Stimulated activated CD4-positive, alpha-beta T cell treated with anti-CD3 and anti-CD28 coated beads, Interleukin-15, amount 100 ng/mL, for 24 hours (primary cell): ENCODE results near the gene ATOSA.

Source experiments
- DNase-seq: peaks from one replicate; pipeline ENCODE4 v3.0.0-alpha.2; 2020

The ATOSA gene

DNA sequence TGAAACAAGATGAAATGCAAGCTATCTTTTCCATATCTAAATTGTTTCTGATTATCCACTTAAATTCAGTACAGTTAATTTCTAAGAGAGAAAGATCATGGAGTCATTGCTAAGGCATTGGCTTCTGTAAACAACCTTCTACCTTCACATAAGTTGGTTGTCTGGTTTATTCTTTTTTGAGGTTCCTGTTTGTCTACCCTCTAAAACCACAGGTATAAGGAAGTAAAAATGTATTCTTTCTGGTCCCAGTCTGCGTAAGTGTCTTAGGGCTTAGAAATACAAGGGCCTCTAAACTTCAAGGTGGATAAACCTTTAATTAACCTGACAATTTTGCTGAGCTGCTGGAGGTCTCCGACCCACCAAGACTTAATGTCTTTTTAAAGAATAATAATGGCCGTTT, 3.6 kb upstream of the ATOSA start:
- no peak for DNase-seq

DNA sequence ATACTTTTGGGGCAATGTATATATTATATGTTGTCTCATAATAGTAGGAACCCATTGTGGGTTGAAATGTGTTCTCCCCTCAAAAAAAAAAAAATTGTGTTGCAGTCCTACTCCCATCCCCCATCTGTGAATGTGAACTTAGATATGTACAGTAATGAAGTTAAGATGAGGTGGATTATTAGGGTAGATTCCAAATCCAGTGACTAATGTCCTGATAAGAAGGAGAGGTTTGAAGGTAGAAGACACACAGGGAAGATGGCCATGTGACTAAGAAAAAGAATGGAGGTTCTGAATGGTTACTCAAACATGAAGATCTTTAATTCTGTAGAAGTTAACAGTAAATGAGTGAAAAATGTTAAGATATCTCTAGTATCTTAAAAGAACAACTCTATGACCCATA, 3.0 kb upstream of the ATOSA start:
- DNase-seq: no peak

DNA sequence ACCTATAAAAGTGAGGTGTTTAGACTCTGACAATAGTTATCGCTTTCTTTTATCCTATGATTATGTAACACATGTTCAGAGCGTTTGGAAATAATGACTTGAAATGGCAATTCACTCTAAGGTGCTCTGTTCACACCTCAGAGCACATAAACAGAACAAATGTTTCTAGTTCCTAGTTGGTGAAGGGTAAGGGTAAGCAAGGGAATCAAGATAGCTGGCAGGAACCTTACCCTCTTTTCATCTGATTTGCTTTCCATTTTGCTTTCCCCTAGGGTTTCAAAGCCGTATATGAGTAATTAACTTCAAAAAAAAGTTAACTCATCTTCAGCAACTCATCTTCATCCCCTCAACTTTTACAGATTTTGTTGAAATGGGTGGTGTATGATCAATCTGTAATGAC, 2.3 kb upstream of the ATOSA start:
- DNase-seq: no peak

DNA sequence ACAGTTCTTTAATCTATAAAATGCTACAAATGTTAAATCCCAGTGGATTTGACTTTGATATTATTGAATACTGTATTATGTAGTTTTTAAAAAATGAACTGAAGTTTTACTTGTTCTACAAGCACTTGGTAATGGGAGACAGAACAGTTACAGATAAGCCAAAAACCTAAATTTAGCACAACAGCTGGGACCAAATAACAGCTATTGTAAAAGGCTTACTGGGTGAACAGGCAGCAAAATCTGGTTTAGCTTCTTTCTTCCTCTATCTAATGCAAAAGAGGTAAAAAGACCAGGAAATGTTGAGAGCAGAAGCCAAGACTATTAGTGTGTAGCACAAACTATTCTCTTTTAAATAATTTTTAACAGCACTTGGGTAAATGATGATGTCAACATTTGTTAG, 1.6 kb upstream of the ATOSA start:
- DNase-seq: no peak

DNA sequence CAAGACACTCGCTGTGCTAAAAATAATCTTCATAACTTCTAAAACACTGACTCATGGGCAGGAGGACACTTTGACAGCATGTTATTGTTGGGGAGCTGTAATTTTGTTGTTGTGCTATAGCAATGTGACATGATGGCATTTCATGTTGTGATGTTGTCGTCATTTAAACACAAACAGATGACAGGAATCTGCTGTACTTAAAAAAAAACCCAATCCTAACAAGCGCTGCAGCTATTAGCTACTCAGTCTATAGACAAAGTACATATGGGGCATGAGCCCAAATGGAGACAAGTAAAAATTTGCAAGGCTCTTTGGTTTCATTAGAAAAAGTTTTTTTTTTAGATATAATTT, 828 bp upstream of the ATOSA start:
- no peak for DNase-seq

DNA sequence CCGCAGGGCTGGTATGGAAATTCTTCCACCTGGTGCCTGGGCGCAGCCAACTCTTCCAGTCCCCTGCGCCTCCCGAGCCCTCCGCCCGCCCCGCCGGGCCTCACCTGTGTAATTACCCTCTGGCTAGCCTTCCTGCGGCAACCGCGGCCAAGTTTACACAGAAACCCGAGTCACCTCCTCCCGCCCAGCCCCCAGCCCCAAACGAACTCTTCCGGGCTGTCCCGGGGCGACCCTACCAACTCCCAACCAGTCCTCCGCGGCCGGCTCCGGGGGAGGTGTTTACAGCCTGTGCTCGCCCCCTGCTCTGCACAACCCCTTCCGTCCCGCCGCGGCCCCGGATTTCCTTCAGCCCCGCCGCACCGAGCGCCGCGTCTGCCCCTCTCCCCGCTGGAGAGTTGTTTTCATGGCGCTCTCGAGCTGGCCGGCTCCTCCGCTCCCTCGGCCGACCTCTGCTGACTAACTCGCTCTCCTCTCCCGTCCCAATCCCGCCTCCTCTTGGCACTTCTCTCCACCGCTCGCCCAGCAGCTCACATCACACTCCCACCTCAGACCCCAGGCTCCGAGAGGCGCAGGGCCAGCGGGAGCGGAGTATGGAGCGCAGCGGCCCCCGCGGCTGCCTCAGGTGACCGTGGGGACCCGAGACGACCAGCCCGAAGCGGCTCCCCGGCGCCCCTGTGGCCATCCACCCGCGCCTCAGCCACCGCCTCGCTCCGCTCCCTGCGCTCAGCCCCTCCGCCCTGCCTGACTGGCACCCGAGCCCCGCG, 538 bp downstream of the ATOSA start:
- peak; percentile 68 for DNase-seq

DNA sequence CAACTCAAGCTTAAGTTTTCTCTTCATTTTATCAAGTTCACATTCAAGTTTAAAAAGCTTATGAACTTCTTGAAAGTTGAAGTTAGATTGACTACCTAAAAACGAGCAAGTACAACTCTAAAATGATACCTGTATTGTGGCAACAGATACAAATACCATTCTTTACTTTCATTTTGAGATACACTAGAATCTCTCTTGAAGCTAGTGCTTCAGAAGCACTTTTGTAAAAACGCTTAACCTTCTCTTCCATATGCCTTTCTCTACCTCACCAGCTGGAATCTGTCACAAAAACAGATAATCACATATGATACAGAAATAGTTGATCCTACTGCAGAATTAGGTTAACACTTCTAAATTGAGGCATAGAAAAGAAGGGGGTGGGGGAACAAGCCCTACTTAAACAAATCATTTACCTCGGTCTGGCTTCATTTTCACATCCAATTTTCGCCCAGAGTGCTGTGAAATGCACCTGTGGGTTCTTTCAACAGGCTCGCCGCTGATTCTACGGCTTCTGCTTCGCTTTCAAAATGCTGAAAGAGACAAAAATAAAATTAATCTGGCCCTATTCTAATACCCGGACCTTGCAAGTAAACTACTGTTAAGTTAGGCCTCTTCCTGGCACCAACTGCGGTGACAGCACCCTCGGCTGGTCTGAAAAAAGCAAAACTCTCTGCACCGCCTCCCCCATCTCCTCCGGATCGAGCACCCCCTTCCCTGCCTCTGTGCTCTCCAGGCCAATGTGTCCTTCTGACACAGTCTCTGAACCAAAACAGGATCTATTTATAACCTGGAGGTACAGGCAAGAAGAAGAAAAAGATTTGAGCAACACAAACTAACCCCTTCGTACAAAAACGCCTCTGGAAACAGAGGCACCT, 1.4 kb downstream of the ATOSA start:
- peak; percentile 69 for DNase-seq

DNA sequence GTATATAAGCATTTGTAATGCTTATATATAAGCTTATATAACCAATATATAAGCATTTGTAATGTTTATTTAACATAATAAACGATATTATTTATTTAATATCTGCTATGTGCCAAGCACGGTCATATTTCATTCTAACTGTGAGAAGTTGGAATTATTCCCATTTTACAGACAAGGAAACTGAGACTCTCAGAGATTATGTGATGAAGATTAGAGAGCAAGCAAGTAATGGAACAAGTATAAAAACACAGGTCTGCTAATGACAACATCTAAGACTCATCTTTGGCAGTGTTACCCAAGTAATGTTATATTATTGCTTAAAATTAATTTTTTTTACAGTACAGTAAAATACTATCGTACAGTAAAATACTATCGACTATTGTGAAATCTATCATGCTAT, 4.4 kb downstream of the ATOSA start:
- DNase-seq: no peak

DNA sequence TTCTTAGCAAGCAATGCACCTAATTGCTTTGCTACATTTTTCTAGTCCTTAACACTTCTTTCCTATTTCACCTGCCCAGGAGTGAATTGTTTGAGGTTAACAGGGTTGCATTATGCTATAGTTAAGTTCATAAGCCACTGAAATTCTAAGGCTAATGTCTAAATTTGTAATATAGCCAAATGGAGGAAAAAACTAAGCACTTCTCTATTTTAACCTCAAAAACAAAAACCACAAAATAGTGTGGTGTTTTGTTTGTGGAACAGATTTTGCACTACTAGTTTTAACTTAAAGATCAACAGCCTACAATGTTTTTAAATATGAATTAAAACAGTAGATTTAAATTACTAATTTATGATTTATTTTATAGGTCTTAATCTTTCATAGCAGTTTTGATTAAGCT, 5.5 kb downstream of the ATOSA start:
- no peak for DNase-seq

DNA sequence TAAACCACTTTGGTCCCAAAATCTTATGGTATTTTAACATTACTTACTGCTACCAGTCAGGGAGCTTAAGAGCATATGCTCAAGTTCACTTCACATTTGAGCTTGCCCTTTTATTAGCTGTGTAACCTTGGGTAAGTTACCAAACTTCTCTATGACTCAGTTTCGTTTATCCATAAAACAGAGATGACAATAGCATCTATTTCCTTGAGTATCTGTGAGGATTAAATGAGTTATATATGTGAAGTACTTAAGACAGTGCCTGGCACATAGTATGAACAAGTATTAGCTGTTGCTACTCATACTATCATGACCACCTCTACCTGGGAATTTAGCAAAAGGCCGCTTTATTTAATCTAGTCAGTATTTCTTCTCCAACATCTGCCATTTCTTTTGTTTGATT, 5.9 kb downstream of the ATOSA start:
- no peak for DNase-seq

DNA sequence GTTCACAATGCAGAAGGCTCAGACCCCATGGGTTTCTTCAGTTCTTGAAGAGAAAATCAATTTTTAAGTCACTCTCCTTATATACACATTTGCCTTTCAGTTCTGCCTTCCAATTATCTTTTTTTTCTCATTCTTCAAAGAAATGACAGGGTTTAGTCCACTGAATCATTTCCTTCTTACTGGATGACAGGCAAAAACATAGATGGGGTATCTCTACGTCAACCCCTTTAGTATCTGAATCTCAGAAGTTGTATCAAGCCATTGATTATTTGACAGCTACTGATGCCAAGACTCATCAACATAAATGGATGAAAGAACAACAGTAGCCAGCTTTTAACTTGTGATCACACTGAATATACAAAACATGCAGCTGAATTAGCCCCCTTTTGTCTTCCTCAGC, 6.5 kb downstream of the ATOSA start:
- no peak for DNase-seq

DNA sequence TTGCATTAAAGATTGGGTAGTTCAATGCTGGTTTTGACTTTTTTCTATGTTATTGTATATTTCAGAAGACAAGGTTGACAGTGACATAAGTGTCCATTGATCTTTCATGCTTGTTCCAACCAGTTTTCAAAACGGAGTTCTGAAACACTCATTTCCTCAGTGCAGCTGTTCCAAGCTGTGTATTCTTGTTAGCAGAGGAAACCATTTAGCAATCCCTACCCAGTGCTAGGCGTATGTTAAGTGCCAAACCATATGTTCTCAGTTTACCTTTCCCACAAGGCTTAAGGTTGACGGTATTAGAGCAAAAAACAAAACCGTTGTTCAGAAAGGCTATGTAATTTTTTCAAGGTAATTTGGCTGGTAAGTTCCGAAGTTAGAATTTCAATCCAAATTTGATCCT, 9.1 kb downstream of the ATOSA start:
- DNase-seq: no peak

DNA sequence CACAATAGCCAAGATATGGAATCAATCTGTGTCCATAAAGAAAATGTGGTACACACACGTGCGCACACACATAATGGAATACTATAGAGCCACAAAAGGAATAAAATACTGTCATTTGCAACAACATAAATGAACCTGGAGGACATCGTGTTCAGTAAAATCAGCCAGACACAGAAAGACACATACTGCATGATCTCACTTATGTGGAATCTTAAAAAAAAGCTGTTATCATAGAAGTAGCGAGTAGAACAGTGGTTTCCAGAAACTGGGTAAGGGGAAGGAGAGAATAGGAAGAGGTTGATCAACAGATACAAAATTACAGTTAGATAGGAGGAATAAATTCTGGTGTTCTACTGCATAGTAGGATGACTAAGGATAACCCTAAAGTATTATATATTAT, 11.1 kb downstream of the ATOSA start:
- no peak for DNase-seq

DNA sequence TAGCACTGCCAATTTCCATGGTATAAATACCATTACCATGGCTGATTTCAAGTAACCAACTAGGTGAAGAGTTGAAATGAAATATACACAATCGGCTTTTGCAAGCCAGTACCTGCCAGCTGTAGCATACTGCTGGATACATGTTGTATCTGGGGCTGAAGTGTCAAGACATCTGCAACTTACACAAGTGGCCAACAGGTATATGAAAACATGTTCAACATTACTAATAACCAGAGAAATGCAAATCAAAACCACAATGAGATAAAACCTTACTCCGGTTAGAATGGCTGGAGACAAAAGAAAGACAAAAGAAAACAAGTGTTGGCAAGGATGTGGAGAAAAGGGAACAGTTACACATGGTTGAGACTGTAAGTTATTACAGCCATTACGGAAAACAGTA, 11.6 kb downstream of the ATOSA start:
- no peak for DNase-seq

DNA sequence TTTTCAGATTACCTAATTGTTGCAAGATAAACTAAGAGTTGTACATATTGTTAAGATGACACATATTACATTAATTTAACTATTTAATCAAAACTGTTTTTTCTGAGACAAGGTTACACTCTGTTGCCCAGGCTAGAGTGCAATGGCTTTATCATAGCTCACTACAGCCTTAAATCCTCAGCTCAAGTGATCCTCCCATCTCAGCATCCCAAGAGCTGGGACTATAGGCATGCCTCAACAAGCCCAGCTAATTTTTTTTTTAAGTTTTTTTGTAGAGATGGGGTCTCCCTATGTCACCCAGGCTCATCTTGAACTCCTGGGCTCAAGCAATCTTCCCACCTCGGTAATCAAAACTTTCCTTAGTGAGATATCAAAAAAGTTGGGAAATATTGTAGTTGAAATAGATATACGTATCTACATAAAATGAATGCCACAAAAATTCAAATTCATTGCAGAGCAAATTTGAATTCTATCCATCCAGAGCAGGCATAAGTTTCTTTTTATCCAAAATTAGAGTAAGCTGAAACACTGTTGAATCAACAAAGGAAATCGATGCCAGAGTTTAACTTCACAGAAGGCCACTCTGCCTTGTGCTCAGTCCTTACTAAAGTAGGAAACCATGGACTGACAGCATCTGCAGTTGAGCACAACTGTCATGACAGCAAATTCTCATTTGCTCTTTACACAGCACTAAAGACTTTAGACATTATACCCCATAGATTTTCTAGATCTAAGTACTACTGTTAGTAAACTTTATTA, 15.5 kb downstream of the ATOSA start:
- DNase-seq: no peak

DNA sequence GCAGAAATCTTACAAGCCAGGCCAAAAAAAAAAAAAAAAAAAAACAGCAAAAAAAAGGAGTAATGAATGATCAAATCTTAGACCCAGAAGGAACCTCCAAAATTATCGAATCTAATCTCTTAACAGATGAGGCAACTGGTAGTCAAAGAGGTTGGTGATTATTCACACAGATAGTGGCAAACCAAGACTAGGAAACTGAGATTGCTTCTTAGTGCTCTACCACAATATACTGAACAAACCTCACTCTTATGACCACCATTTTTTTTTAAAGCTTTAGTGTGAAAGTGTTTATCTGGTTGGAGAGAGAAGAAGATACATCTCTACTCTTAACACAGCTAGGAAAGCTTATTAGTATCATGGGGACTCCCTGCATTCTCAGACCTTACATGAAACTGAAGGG, 17.3 kb downstream of the ATOSA start:
- DNase-seq: no peak

DNA sequence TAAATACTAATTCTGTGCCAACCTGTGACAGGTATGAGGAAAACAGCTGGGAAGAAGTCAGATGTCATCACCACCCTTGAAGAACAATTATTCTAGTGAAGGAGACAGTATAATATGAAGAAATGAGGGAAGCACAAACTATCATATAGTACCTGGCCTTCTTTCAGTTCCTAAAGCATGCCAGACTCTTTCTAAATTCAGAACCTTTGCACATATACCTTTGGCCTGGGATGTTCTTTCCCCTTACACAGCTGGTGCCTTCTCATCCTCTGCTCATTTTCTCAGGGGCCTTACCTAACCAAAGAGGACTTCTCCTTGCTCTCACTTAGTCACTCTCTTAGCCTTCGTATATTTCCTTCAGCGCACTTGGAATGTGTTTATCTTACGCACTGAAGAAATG, 19.0 kb downstream of the ATOSA start:
- DNase-seq: no peak

DNA sequence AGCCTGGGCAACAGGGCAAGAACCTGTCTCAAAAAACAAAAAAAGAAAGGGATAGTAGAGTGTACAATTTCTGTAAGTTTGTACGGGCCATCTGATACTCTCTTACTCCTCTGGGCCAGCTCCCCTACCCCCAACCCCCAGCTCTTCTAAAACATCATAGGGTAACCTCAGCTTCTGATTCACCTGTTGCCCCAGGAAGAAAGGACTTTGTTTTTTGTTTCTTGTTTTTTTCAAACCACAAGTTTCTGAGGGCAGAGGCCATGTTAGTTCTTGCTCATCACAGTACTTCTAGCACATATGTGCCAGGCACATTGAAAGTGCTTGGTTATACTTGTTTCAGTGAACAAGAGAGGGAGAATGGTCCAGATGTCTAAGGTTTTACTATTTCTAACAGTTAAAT, 20.2 kb downstream of the ATOSA start:
- peak; percentile 25 for DNase-seq

DNA sequence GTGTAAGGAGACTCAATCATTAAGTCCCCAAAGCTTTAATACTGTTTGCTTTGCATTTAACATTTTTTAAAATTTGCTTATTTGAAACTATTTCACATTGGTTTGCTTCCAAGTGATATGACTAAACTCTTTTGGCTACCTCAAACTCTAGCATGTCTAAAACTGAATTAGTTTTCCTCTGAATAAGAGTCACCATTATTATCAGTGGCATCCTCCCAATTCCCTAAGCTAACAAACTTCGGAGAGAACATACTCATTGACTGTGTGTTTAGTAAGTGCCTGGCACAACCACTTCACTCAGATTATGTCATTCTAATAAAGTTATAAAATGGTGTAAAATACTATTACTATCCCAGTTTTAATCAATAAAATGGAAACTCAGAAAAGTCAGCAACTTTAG, 21.9 kb downstream of the ATOSA start:
- DNase-seq: no peak

DNA sequence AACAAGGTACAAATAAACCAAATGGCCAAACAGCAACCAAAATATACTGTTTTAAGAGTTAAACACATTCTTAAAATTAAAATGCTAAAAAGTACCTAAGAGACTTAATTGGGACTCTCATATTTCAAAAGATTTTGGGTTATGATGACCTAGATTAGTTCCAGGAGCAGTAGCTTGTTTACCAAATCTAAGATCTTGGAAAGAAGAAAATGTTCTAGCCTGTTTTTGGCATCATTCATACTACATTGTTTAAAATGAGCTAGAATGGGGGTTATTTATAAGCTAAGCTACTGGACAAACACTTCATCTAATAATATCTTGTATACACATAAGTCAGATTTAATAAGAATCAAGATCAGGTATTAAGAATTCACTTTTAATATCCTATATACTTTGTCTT, 22.8 kb downstream of the ATOSA start:
- DNase-seq: no peak

DNA sequence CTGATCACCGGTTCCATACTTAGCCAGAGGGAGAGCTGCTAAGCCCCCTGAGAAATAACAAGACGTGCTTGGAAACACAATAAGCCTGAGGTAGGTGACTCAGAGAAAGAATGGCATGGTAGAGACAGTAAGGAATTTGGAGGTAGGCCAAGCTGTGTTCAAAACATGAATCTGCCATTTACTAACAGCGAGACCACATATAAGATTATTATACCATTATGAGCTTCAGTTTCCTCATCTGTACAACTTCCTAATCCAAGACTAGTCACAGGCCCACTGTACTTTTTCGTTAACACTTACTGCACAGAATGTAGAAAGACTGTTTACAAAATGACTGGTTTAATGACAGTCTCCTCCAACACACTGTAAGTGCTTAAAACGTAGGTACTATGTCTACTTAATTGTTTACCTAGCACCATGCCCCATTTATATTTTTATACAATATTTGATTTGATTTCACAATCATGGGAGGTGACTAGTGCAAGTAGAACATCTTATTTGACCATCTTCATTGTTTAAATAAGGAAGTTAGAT, 25.7 kb downstream of the ATOSA start:
- DNase-seq: no peak

DNA sequence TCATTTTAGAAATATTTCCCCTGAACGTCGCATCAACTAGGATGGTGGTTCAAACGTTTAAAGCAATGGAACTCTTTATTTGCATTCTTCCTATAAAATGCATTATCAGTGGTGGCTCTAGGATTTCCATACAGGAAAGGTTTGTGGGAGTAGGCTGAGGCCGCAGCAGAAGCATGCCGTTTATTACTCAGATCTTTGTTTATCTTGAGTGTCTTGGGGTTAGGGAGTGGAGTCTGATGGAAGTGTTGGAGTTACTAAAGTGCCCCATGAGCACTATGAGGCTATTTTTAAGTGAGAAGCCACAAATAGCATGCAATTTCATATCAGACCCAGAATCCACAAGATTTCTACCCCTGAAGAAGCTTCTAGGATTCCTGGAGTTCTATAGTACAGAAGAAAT, 26.2 kb downstream of the ATOSA start:
- no peak for DNase-seq

DNA sequence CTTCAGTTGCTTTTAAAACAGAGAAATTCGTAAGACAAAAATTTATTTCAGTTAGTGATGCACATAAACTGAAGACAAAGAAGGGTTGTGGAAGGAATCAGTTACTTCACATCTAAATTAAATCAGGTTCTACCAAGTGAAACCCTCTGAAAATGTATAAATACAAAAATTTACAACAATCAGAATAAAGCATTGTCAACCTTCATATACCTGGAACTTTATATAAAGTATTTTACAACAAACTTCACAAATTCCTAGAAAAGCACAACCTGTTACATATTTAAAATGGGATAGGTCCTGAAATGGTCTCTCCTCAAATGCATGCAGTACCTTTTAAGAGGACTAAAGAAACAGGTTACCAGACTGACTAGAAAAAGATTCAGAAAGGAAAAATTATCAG, 26.9 kb downstream of the ATOSA start:
- DNase-seq: no peak

DNA sequence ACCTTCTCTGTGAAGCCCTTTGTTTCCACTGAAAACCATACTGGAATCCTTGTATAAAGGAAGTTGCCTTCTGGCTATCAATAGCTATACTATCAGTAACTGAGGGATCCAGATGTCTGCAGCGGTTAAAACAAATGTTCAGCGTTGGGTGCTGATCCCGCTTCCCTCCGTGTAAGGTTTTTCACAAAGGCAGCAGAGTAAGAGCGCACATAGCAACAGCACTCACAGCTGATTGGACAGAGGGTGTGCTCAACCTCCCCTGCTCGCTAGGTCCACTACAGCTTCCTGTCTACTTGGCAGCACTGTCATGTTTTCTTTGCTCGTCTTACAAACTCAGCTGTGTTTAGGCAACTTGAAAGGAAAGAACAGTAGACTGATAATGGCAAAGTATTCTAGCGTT, 27.3 kb downstream of the ATOSA start:
- DNase-seq: peak; percentile 42
